Activated naive CD4-positive, alpha-beta T cell treated with anti-CD3 and anti-CD28 coated beads, Interleukin-2, amount 50 U/mL, for 72 hours (primary cell): ENCODE data around the gene CYB5A. TPM values are rescaled to one million over a fixed set of nuclear protein-coding genes. Genes with fewer than 3 reads are reported as not detected.

Source experiments
- ATAC-seq, 2 donors: fragments of 150-1000 bp; cut with Tn5 transposase; 2 replicates each; pipeline ENCODE4 v1.10.0; 2021; ENCODE audit warnings: mild to moderate bottlenecking in 2 of 2, moderate library complexity in 2 of 2
- DNase-seq, 2 donors: peaks; one replicate each; pipeline ENCODE4 v3.0.0; 2021 to 2022; ENCODE audit warnings: low spot score in 2 of 2
- H3K27ac Mint-ChIP-seq, 2 donors: one replicate each; pipeline ENCODE4 v1.8.0; 2022; ENCODE audit warnings: mild to moderate bottlenecking in 2 of 2, mixed read lengths in 2 of 2
- H3K36me3 Mint-ChIP-seq, 2 donors: one replicate each; pipeline ENCODE4 v1.8.0; 2022; ENCODE audit warnings: mixed read lengths in 2 of 2
- H3K9me3 Mint-ChIP-seq, 2 donors: one replicate each; pipeline ENCODE4 v1.8.0; 2022; ENCODE audit warnings: mixed read lengths in 2 of 2
- total RNA-seq, 2 donors: library from RNA; stranded (reverse); gene quantifications; one replicate each; pipeline ENCODE4 v1.2.3, GENCODE V29; 2022

CYB5A gene
- total RNA-seq, 2 donors from 2014 or later, result 44.5 to 57.1 TPM

DNA sequence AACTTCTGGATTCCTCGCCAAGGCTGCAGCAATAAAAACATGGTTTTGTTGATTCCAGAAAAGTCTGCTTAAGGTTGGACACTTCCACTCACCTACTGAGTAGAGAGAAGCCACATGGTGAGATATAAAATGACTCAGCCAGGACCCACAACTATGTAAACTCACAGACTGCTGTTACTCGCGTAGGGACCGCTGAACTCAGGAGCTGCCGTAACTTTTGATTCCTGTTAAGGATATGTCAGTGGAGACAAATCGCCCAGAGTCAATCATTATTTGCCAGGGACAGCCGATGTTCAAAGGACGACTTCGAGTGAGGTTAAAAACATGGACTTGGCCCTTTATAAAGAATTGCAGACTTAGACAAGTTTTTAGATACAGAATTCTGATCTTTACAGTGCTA lies 25.6 kb downstream of the CYB5A start:
- H3K9me3 Mint-ChIP-seq, result no peaks in the 10 kb centered on the region
- no peak overlapping the region for H3K27ac Mint-ChIP-seq
- no peaks in the 10 kb centered on the region for H3K36me3 Mint-ChIP-seq
- DNase-seq (no peak), ATAC-seq (peak in 1 of 2 donors; percentile 44)

- H3K27ac Mint-ChIP-seq, result no peak overlapping the region
- no peak for DNase-seq
- ATAC-seq, result no peak
- H3K9me3 Mint-ChIP-seq, result no peaks in the 10 kb centered on the region
- H3K36me3 Mint-ChIP-seq, result no peaks in the 10 kb centered on the region
Observed at GRCh38 chr18:74265546-74266098, 26.1 kb downstream of the CYB5A start.

DNA sequence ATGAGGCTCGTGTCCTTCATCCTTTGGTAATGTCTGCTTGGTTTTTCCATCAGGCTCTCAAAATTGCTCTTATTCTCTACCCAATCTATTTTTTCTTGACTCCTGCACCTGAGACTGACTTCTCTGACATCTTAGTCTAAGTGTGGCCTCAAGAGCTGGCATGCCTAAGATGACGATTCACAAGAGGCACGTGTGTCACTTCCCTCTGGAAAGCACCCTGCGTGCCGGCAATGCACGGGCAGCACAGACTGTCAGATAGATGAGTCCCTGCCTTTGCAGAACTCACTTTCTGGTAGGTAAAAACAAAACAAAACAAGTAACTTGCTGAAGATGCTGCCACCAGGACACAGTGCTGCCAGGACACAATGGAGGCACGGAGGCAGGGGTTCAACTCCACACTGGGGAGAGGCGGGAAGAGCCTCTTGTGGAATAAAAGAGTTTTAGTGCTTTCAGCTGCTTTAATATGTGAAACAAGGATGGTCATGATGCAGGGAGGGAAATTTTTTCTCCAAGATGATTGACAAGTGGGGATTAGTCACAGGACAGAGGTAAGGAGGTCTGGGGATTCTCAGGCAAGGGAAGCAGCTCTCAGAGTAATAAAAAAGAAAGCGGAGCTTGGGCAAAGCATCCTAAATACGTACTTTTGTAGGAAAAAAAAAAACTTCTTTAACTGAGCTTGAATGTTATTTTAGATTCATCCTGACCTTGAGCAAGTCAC lies 27.3 kb downstream of the CYB5A start:
- Mint-ChIP-seq H3K9me3 (no peaks in the 10 kb centered on the region), H3K36me3 (no peaks in the 10 kb centered on the region), H3K27ac (peak overlapping the region in 1 of 2 donors; percentile 51)
- ATAC-seq, result peak in 1 of 2 donors; percentile 70
- no peak for DNase-seq

- no peak overlapping the region for H3K27ac Mint-ChIP-seq
- H3K9me3 Mint-ChIP-seq, result no peaks in the 10 kb centered on the region
- no peak for DNase-seq
- no peaks in the 10 kb centered on the region for H3K36me3 Mint-ChIP-seq
- no peak for ATAC-seq
Observed at GRCh38 chr18:74261053-74261713, 30.6 kb downstream of the CYB5A start.

DNA sequence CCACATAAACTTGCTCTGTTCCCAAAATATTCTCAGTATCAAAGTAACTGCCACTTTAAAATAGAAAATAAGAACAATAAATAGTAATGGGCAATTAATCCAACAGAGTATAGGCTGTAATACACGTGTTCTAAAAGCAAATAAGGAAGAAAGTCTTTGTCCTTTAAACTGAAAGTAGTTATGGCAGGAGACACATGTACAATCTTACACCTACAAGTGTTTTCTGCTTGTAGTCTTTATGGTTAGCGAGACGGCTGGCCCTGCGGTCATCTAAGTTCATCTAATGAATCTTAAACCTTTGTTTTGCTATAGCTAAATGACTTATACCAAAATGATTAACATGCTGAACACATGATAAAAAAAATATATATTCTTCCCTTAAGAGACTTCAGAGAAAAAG lies 32.4 kb downstream of the CYB5A start:
- no peak for DNase-seq
- H3K27ac Mint-ChIP-seq, result no peak overlapping the region
- H3K36me3 Mint-ChIP-seq, result no peaks in the 10 kb centered on the region
- ATAC-seq, result no peak
- H3K9me3 Mint-ChIP-seq, result no peaks in the 10 kb centered on the region

- ATAC-seq (no peak), DNase-seq (no peak)
- Mint-ChIP-seq H3K9me3 (no peaks in the 10 kb centered on the region), H3K27ac (peak overlapping the region in 1 of 2 donors; percentile 72), H3K36me3 (no peaks in the 10 kb centered on the region)
Observed at GRCh38 chr18:74257083-74257482, 34.7 kb downstream of the CYB5A start.

DNA sequence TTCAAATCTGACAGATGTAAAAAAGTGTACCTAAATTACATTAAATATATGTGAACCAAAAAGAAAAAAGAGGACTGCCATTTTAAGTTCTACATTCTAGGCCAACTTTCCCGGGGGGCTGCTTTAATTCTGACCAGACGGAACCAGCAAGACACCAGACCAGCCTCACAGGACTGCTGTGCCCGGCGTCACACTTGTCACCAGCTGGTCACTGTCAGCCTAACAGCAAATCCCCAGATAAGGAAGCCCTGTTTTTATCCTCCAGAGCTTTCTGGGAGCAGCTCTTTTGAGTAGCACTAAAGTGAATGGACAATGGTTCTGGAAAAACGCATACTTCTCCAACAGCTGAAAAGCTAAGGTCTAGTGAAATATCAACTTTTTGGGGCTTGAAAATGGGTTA lies 35.6 kb downstream of the CYB5A start:
- no peaks in the 10 kb centered on the region for H3K9me3 Mint-ChIP-seq
- DNase-seq (no peak), ATAC-seq (no peak)
- H3K36me3 Mint-ChIP-seq, result no peaks in the 10 kb centered on the region
- H3K27ac Mint-ChIP-seq, result no peak overlapping the region

- Mint-ChIP-seq H3K27ac (no peak overlapping the region), H3K36me3 (peaks cover 0 to under 1% of the 10 kb centered on the region in 2 donors), H3K9me3 (no peaks in the 10 kb centered on the region)
- no peak for ATAC-seq
- no peak for DNase-seq
Observed at GRCh38 chr18:74255131-74255616, 36.6 kb downstream of the CYB5A start.

GRCh38 chr18:74252039-74252395 lies 39.7 kb downstream of the CYB5A start:
- no peak overlapping the region for H3K27ac Mint-ChIP-seq
- peaks cover 0 to 7% of the 10 kb centered on the region in 2 donors for H3K36me3 Mint-ChIP-seq
- H3K9me3 Mint-ChIP-seq, result no peaks in the 10 kb centered on the region
- DNase-seq (no peak), ATAC-seq (peak; percentile 36 to 45)

GRCh38 chr18:74251297-74252038 lies 40.3 kb downstream of the CYB5A start:
- H3K9me3 Mint-ChIP-seq, result no peaks in the 10 kb centered on the region
- DNase-seq (no peak), ATAC-seq (no peak)
- H3K36me3 Mint-ChIP-seq, result peaks cover 0 to 7% of the 10 kb centered on the region in 2 donors
- H3K27ac Mint-ChIP-seq, result no peak overlapping the region

DNA sequence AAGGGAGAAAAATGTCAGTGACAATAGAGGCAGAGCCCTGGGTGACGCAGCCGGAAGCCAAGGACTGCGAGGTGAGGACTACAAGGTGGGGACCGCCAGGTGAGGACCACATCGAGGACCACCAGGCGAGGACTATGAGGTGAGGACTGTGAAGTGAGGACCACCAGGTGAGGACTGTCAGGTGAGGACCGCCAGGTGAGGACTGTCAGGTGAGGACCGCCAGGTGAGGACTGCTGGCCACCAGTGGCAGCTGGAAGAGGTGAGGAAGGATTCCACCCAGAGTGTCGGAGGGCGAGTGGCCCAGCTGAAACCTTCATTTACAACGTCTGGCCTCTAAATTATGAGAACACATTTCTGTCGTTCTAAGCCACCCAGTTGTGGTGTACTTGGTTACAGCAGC lies 41.6 kb downstream of the CYB5A start:
- Mint-ChIP-seq H3K9me3 (no peaks in the 10 kb centered on the region), H3K36me3 (peaks cover 0 to 7% of the 10 kb centered on the region in 2 donors), H3K27ac (no peak overlapping the region)
- ATAC-seq (no peak), DNase-seq (no peak)

DNA sequence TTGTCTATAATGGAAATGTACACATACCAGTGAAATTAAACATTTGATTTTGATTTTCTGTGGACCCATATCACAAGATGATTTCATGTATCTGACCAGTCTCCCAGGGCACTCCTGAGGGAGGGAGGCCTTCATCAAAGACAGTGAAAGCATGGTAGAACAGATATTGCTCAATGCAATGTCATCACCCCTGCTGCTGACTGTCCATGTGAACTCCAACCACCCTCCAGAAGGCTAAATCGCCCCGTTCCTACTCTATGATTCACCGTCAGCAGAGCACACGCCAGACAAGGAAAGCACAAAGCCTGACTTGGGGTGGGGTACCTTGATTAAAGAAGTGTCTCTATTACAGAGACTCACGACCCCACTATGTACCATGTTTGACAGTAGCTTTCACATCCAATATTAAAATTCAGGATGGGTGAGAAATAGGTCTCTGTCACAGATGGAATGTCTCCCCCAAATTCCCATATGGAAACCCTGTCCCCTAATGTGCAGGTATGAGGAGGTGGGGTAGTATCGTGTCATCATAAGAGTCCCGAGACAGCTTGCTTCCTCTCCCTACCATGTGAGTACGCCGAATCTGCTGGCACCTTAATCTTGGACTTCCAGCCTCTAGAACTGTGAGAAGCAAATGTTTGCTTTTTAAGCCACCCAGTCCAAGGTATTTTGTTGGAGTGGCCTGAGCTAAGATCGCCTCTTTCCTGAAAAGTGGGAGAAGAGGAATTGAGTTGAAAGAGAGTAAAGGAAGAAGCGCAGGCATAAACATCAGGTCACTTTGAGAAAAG lies 42.4 kb downstream of the CYB5A start:
- no peak for ATAC-seq
- no peaks in the 10 kb centered on the region for H3K9me3 Mint-ChIP-seq
- DNase-seq, result no peak
- peak overlapping the region in 1 of 2 donors; percentile 11 for H3K27ac Mint-ChIP-seq
- H3K36me3 Mint-ChIP-seq, result peaks cover 0 to 7% of the 10 kb centered on the region in 2 donors

GRCh38 chr18:74248595-74248994 lies 43.2 kb downstream of the CYB5A start:
- ATAC-seq (peak; percentile 68 to 81), DNase-seq (peak in 1 of 2 donors; percentile 28)
- Mint-ChIP-seq H3K9me3 (no peaks in the 10 kb centered on the region), H3K27ac (peak overlapping the region in 1 of 2 donors; percentile 72), H3K36me3 (peaks cover 0 to 7% of the 10 kb centered on the region in 2 donors)

DNA sequence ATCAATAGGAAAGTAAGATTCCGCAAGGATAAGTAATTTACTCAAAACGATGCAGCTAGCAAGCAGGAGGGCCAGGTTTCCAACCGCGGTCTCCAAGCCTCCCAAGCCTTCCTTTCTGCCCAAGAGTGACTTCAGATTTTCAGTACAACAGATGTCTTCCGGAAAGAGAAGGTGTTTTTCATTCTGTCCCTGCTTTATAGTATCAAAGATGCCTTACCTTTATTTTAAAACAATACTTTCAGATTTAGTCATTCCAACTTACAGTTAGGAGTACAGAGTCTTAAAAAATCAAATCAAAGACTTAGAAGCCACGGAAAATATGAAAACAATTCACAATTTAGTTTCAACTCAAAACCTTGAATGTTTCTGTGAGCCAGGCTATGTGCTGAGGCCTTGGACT lies 43.6 kb downstream of the CYB5A start:
- DNase-seq (peak in 1 of 2 donors; percentile 15), ATAC-seq (peak; percentile 74 to 90)
- Mint-ChIP-seq H3K9me3 (no peaks in the 10 kb centered on the region), H3K27ac (peak overlapping the region in 1 of 2 donors; percentile 72), H3K36me3 (peaks cover 0 to 7% of the 10 kb centered on the region in 2 donors)

GRCh38 chr18:74244554-74244953 lies 47.2 kb downstream of the CYB5A start:
- Mint-ChIP-seq H3K36me3 (peaks cover 0 to under 1% of the 10 kb centered on the region in 2 donors), H3K9me3 (no peaks in the 10 kb centered on the region), H3K27ac (no peak overlapping the region)
- no peak for ATAC-seq
- no peak for DNase-seq

DNA sequence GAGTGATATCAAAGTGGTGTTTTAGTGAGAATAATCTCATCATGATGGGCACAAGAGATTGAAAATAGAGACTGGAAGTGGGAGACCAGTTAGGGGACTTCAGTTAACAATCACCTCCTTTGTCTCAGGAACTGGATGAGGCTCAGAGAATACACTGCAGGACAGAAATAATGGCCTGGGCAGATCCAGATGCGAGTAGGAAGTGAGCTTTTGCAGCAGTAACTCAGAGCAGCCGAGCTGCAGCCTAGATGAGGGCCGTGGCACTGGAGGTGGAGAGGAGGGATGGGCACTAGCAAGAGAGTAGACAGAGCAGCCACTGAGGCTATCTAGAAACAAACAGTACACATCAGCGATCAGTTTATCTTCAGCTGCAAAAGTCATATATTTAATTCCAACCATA lies 48.6 kb downstream of the CYB5A start:
- ATAC-seq, result no peak
- no peaks in the 10 kb centered on the region for H3K36me3 Mint-ChIP-seq
- H3K27ac Mint-ChIP-seq, result no peak overlapping the region
- DNase-seq, result no peak
- no peaks in the 10 kb centered on the region for H3K9me3 Mint-ChIP-seq
